ENCODE measurements around the gene MMP11. TPM values are rescaled to one million over a fixed set of nuclear protein-coding genes. Genes with fewer than 3 reads are reported as not detected.

The MMP11 gene
- total RNA-seq, 1 donor from 2014 or later = 4.9 TPM

GRCh38 chr22:23762842-23763578, 9.6 kb upstream of the MMP11 start, which contains the start of gene C22orf15:
Gene C22orf15 (plus strand): TSS chr22:23762990. CDS start chr22:23763307, 317 bp downstream.
- DNase-seq = no peak

GRCh38 chr22:23763579-23763945, 9.1 kb upstream of the MMP11 start:
- DNase-seq = no peak

- DNase-seq = no peak
Measured at GRCh38 chr22:23763954-23764353, 8.7 kb upstream of the MMP11 start.

- no peak for DNase-seq
Measured at GRCh38 chr22:23764899-23765881, 7.5 kb upstream of the MMP11 start.

GRCh38 chr22:23767303-23767672, 5.4 kb upstream of the MMP11 start:
- DNase-seq = no peak

- DNase-seq = peak; percentile 61
Measured at GRCh38 chr22:23767673-23768548, 4.7 kb upstream of the MMP11 start, which contains the start of gene CHCHD10. Gene CHCHD10 (minus strand): TSS chr22:23767972. CDS start chr22:23767874, 98 bp downstream.

GRCh38 chr22:23769321-23769965, 3.2 kb upstream of the MMP11 start:
- DNase-seq = no peak

GRCh38 chr22:23772315-23772648, 367 bp upstream of the MMP11 start:
- DNase-seq = no peak

GRCh38 chr22:23773483-23774113, 949 bp downstream of the MMP11 start:
- DNase-seq = no peak

GRCh38 chr22:23774114-23774921, 1.7 kb downstream of the MMP11 start:
- DNase-seq = no peak

GRCh38 chr22:23774922-23775436, 2.3 kb downstream of the MMP11 start:
- no peak for DNase-seq

GRCh38 chr22:23775779-23776375, 3.2 kb downstream of the MMP11 start:
- no peak for DNase-seq

- DNase-seq = no peak
Measured at GRCh38 chr22:23777776-23778576, 5.3 kb downstream of the MMP11 start.

- no peak for DNase-seq
Measured at GRCh38 chr22:23778577-23778900, 5.9 kb downstream of the MMP11 start.

- DNase-seq = no peak
Measured at GRCh38 chr22:23779083-23779482, 6.4 kb downstream of the MMP11 start.

GRCh38 chr22:23779731-23780130, 7.1 kb downstream of the MMP11 start:
- no peak for DNase-seq

GRCh38 chr22:23780146-23780748, 7.6 kb downstream of the MMP11 start:
- DNase-seq = no peak

- DNase-seq = no peak
Measured at GRCh38 chr22:23781065-23781464, 8.4 kb downstream of the MMP11 start.

Measured in skin of body (tissue), 2 donors.